Measurements from ENCODE around the gene BORCS5. TPM values are rescaled to one million over a fixed set of nuclear protein-coding genes. Genes with fewer than 3 reads are reported as not detected.

Gene BORCS5
- polyA plus RNA-seq, 4 donors = 2.2 to 7.5 (median 5.5) TPM

DNA sequence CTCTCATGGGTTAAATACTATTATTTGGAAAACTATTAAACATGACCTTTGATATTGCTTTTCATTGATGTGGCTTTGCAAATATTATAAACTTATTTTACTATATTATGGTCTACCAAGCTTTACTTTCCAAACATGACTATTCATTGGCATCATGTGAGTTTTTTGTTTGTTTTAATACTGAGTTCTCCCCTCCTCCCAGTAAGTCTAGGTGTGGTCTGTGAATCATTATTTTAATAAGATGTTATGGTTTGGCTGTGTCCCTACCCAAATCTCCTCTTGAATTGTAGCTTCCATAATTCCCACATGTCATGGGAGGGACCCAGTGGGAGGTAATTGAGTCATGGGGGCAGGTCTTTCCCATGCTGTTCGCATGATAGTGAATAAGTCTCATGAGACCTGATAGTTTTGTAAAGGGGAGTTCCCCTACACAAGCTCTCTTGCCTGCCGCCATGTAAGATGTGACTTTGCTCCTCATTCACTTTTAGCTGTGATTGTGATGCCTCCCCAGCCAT lies 80.0 kb downstream of the BORCS5 start:
- FAIRE-seq (no peak), DNase-seq (no peak)
- no peak overlapping the region for H3K4me3 ChIP-seq (ENCODE audit: low read depth in 1 of 3, low read length in 3 of 3)
- H3K9me3 ChIP-seq (ENCODE audit: control insufficient read depth in 2 of 2, insufficient read depth in 1 of 2, low read depth in 1 of 2, low read length in 1 of 2) = no peaks in the 10 kb centered on the region
- H3K36me3 ChIP-seq (ENCODE audit: control insufficient read depth in 3 of 3, insufficient read depth in 2 of 3, low read depth in 1 of 3, low read length in 3 of 3) = peaks cover 0 to 5% (median 0%) of the 10 kb centered on the region in 3 donors
- H3K27ac ChIP-seq (ENCODE audit: low read depth in 1 of 3, low read length in 2 of 3) = no peak overlapping the region
- H3K27me3 ChIP-seq (ENCODE audit: control insufficient read depth in 3 of 3, insufficient read depth in 3 of 3, low read length in 3 of 3) = no peaks in the 10 kb centered on the region
- H3K4me1 ChIP-seq (ENCODE audit: control insufficient read depth in 3 of 3, insufficient read depth in 2 of 3, low read depth in 1 of 3, low read length in 2 of 3) = peaks cover 0 to 7% (median 5%) of the 10 kb centered on the region in 3 donors
- WGBS, 3 donors = 94 to 98% (median 97%) methylated on average over 2 of the region's 2 CpGs

DNA sequence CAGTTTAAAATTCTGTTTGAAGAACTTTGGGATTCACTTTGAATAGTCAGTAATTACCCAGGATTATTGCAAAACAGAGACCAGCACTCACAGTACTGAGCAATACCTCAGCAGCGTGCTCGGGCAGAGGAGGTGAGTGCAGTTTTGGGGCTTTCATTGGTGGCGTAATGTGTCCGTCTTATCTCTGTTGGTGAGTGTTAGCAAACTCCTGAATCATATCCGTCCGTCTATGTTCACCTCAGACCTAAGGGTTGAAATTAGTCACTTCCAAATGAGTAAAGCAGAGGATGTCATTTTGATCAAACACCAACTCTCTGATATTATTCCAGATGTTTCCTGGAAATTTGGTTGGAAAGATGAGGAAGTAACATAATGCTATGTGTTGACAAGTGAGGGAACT lies 82.8 kb downstream of the BORCS5 start:
- no peaks in the 10 kb centered on the region for H3K27me3 ChIP-seq (ENCODE audit: control insufficient read depth in 3 of 3, insufficient read depth in 3 of 3, low read length in 3 of 3)
- H3K36me3 ChIP-seq (ENCODE audit: control insufficient read depth in 3 of 3, insufficient read depth in 2 of 3, low read depth in 1 of 3, low read length in 3 of 3) = peaks cover 0 to 5% (median 0%) of the 10 kb centered on the region in 3 donors
- 77 to 85% (median 78%) methylated on average over 6 of the region's 6 CpGs for WGBS, 3 donors
- H3K9me3 ChIP-seq (ENCODE audit: control insufficient read depth in 2 of 2, insufficient read depth in 1 of 2, low read depth in 1 of 2, low read length in 1 of 2) = no peaks in the 10 kb centered on the region
- no peak overlapping the region for H3K4me3 ChIP-seq (ENCODE audit: low read depth in 1 of 3, low read length in 3 of 3)
- FAIRE-seq (no peak), DNase-seq (no peak)
- peaks cover 0 to 16% (median 3%) of the 10 kb centered on the region in 3 donors for H3K4me1 ChIP-seq (ENCODE audit: control insufficient read depth in 3 of 3, insufficient read depth in 2 of 3, low read depth in 1 of 3, low read length in 2 of 3)
- H3K27ac ChIP-seq (ENCODE audit: low read depth in 1 of 3, low read length in 2 of 3) = peak overlapping the region in 1 of 3 donors; percentile 72

DNA sequence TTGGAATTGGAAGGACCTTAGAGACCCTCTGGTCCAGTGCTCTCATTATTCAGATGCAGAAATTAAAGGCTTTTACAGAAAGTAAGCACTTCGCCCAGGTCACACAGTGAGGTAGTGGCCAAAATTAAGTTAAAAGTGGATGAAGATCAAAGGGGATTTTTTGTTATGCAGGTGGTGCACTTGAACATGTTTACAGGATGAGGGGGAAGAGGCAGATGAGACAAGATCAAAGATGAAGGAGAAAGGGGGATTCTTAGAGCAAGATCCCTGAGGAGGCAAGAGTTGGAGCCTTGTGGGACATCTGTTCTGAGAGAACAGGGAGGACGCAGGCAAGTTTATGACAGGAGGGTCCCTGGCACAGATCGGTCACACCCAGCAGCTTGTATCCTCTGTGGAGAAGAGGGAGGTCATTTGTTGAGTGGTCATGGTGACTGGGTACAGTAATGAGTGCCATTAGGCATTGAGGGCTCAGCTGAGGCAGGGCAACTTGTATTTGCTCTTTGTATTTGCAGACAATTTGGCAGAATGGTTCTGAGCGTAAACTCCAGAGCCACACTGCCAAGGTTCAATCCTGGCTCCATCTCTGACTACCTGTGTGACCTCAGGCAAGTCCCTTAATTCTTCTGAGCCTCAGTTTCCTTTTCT lies 84.0 kb downstream of the BORCS5 start:
- FAIRE-seq (no peak), DNase-seq (no peak)
- Histone ChIP-seq H3K36me3 (ENCODE audit: control insufficient read depth in 3 of 3, insufficient read depth in 2 of 3, low read depth in 1 of 3, low read length in 3 of 3) (peaks cover 0 to 5% (median 0%) of the 10 kb centered on the region in 3 donors), H3K9me3 (ENCODE audit: control insufficient read depth in 2 of 2, insufficient read depth in 1 of 2, low read depth in 1 of 2, low read length in 1 of 2) (no peaks in the 10 kb centered on the region), H3K27ac (ENCODE audit: low read depth in 1 of 3, low read length in 2 of 3) (peak overlapping the region in 2 of 3 donors; percentile 15 to 67), H3K4me1 (ENCODE audit: control insufficient read depth in 3 of 3, insufficient read depth in 2 of 3, low read depth in 1 of 3, low read length in 2 of 3) (peaks cover 0 to 18% (median 3%) of the 10 kb centered on the region in 3 donors), H3K4me3 (ENCODE audit: low read depth in 1 of 3, low read length in 3 of 3) (no peak overlapping the region), H3K27me3 (ENCODE audit: control insufficient read depth in 3 of 3, insufficient read depth in 3 of 3, low read length in 3 of 3) (no peaks in the 10 kb centered on the region)
- WGBS, 3 donors = 87 to 94% (median 94%) methylated on average over 4 of the region's 4 CpGs

DNA sequence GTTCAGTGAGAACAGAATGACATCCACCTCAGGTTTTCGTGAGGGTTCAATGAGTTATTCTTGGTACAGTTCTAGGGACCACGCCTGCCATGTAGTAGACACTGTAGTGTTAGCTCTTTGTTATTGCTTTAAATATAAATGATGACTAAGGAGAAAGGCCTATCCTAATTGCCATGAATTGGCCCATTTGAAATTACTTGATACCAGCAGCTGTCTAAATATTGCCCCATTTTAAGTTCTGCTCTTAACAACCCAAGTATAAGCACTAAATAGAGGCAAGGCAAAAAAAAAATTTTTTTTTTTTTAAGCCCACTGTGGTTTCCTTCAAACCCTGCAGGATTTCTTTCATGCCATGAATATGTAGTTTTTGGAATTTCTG lies 84.5 kb downstream of the BORCS5 start:
- Histone ChIP-seq H3K27ac (ENCODE audit: low read depth in 1 of 3, low read length in 2 of 3) (peak overlapping the region in 2 of 3 donors; percentile 38 to 93), H3K36me3 (ENCODE audit: control insufficient read depth in 3 of 3, insufficient read depth in 2 of 3, low read depth in 1 of 3, low read length in 3 of 3) (peaks cover 0 to 5% (median 0%) of the 10 kb centered on the region in 3 donors), H3K9me3 (ENCODE audit: control insufficient read depth in 2 of 2, insufficient read depth in 1 of 2, low read depth in 1 of 2, low read length in 1 of 2) (no peaks in the 10 kb centered on the region), H3K4me1 (ENCODE audit: control insufficient read depth in 3 of 3, insufficient read depth in 2 of 3, low read depth in 1 of 3, low read length in 2 of 3) (peaks cover 0 to 18% (median 3%) of the 10 kb centered on the region in 3 donors), H3K4me3 (ENCODE audit: low read depth in 1 of 3, low read length in 3 of 3) (no peak overlapping the region), H3K27me3 (ENCODE audit: control insufficient read depth in 3 of 3, insufficient read depth in 3 of 3, low read length in 3 of 3) (no peaks in the 10 kb centered on the region)
- no peak for DNase-seq
- 93 to 98% (median 95%) methylated on average over 2 of the region's 2 CpGs for WGBS, 3 donors
- FAIRE-seq = no peak

DNA sequence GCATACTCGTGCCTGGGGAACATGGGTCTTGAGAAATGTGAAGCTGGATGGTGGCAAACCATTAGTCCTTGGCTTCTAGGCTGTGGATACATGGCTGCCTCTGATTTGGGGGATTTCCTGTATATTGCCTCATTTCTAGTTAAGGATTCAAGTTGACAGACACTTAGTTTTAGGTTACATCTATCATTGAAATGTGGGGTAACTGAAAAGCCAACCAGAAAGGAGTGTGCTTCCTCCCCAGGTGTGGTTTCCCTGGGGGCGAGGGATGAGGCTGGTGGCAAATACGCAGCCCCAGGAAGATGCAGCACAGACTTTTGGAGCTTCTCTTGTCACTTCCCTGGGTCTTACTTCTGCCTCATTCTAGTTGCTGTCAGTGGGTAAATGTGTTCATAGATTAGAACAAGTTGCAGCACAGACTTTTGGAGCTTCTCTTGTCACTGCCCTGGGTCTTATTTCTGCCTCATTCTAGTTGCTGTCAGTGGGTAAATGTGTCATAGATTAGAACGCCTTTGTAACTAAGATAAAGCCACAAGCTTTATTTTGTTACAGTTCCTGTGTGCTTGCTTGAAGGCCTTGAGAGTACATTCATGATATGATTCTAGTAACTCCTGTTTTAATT lies 85.1 kb downstream of the BORCS5 start:
- peak in 1 of 2 donors; percentile 47 for DNase-seq
- H3K27me3 ChIP-seq (ENCODE audit: control insufficient read depth in 3 of 3, insufficient read depth in 3 of 3, low read length in 3 of 3) = no peaks in the 10 kb centered on the region
- H3K4me3 ChIP-seq (ENCODE audit: low read depth in 1 of 3, low read length in 3 of 3) = no peak overlapping the region
- 66 to 75% (median 71%) methylated on average over 4 of the region's 4 CpGs for WGBS, 3 donors
- H3K27ac ChIP-seq (ENCODE audit: low read depth in 1 of 3, low read length in 2 of 3) = peak overlapping the region; percentile 22 to 93 (median 38)
- no peak for FAIRE-seq
- peaks cover 0 to 5% (median 0%) of the 10 kb centered on the region in 3 donors for H3K36me3 ChIP-seq (ENCODE audit: control insufficient read depth in 3 of 3, insufficient read depth in 2 of 3, low read depth in 1 of 3, low read length in 3 of 3)
- H3K4me1 ChIP-seq (ENCODE audit: control insufficient read depth in 3 of 3, insufficient read depth in 2 of 3, low read depth in 1 of 3, low read length in 2 of 3) = peaks cover 0 to 18% (median 3%) of the 10 kb centered on the region in 3 donors
- H3K9me3 ChIP-seq (ENCODE audit: control insufficient read depth in 2 of 2, insufficient read depth in 1 of 2, low read depth in 1 of 2, low read length in 1 of 2) = no peaks in the 10 kb centered on the region

DNA sequence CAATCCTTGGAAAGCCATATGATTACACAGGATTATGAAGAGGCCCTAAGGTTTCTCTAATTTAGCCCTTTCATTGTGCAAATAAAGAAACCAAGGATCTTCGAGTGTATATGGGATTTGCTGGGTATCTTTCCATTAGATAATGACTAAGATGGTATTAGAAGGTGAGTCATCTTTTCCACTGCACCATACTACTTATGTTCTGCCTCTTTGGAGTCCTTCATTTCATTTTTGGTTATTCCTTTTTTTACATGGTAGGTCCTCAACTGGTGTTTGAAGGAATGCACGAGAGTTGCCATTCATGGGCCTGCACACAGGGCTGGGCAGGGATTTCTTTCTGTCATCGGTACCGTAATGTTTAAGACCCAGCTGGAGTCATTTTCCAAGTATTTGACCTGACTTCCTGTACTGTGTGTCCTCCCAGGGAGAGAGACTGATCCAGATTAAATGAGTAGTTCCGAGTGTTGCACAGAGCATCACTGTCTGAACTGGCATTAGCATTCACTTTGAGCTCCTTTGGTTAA lies 85.7 kb downstream of the BORCS5 start:
- 67 to 84% (median 79%) methylated on average over 5 of the region's 5 CpGs for WGBS, 3 donors
- no peak for FAIRE-seq
- Histone ChIP-seq H3K27ac (ENCODE audit: low read depth in 1 of 3, low read length in 2 of 3) (peak overlapping the region in 2 of 3 donors; percentile 38 to 93), H3K4me1 (ENCODE audit: control insufficient read depth in 3 of 3, insufficient read depth in 2 of 3, low read depth in 1 of 3, low read length in 2 of 3) (peaks cover 0 to 18% (median 9%) of the 10 kb centered on the region in 3 donors), H3K36me3 (ENCODE audit: control insufficient read depth in 3 of 3, insufficient read depth in 2 of 3, low read depth in 1 of 3, low read length in 3 of 3) (peaks cover 0 to 4% (median 0%) of the 10 kb centered on the region in 3 donors), H3K27me3 (ENCODE audit: control insufficient read depth in 3 of 3, insufficient read depth in 3 of 3, low read length in 3 of 3) (no peaks in the 10 kb centered on the region), H3K4me3 (ENCODE audit: low read depth in 1 of 3, low read length in 3 of 3) (no peak overlapping the region), H3K9me3 (ENCODE audit: control insufficient read depth in 2 of 2, insufficient read depth in 1 of 2, low read depth in 1 of 2, low read length in 1 of 2) (no peaks in the 10 kb centered on the region)
- DNase-seq = no peak

DNA sequence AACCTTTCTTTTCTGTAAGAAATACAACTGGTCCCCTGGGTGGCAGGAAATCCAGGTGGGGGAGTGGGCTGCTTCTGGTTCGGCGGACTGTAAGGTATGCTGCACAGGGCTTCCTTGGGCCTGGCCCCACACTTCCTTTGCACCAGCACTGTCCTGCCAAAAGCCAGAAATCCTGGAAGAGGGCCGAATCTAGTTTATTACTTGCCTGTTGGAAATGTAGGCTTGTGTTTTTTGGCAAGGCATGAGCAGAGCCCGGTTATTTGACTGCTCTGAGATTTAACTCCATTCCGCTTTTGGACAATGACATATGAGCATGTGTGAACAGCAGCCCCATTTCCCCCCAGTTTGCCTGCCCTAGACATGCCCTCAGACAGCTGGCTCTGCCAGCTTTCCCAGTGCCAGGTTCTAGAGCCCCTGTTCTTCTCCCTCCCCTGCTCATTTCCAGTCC lies 86.6 kb downstream of the BORCS5 start:
- H3K9me3 ChIP-seq (ENCODE audit: control insufficient read depth in 2 of 2, insufficient read depth in 1 of 2, low read depth in 1 of 2, low read length in 1 of 2) = no peaks in the 10 kb centered on the region
- H3K4me1 ChIP-seq (ENCODE audit: control insufficient read depth in 3 of 3, insufficient read depth in 2 of 3, low read depth in 1 of 3, low read length in 2 of 3) = peaks cover 0 to 18% (median 12%) of the 10 kb centered on the region in 3 donors
- FAIRE-seq (no peak), DNase-seq (no peak)
- peak overlapping the region in 2 of 3 donors; percentile 13 to 93 for H3K27ac ChIP-seq (ENCODE audit: low read depth in 1 of 3, low read length in 2 of 3)
- peaks cover 0 to 2% (median 0%) of the 10 kb centered on the region in 3 donors for H3K36me3 ChIP-seq (ENCODE audit: control insufficient read depth in 3 of 3, insufficient read depth in 2 of 3, low read depth in 1 of 3, low read length in 3 of 3)
- WGBS, 3 donors = 65 to 93% (median 84%) methylated on average over 5 of the region's 5 CpGs
- H3K27me3 ChIP-seq (ENCODE audit: control insufficient read depth in 3 of 3, insufficient read depth in 3 of 3, low read length in 3 of 3) = no peaks in the 10 kb centered on the region
- H3K4me3 ChIP-seq (ENCODE audit: low read depth in 1 of 3, low read length in 3 of 3) = no peak overlapping the region

DNA sequence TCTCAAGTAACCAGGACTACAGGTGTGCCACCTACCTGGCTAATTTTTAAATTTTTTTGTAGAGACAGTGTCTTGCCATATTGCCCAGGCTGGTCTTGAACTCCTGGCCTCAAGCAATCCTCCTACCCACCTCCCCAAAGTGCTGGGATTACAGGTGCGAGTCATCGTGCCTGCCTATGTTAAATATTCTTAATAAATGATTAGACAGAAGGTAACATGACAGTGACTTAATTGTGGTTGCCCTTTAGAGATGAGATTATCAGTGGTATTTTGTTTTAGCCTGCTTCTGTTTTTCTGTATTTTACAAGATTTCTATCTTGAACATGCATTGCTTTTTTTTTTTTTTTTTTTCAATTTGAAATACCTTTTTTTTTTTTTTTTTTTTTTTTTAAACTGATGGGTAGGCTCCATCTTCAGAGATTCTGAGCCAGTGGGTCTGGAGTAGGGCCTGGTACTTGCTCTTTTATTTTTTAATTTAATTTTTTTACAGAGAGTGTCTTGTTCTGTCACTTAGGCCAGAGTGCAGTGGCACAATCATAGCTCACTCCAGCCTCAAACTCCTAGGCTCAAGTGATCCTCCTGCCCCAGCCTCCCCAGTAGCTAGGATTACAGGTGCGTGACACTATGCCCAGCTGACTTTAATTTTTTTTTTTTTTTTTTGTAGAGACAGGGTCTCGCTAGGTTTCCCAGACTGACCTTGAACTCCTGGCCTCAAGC lies 88.4 kb downstream of the BORCS5 start:
- DNase-seq (no peak), FAIRE-seq (no peak)
- H3K36me3 ChIP-seq (ENCODE audit: control insufficient read depth in 3 of 3, insufficient read depth in 2 of 3, low read depth in 1 of 3, low read length in 3 of 3) = peaks cover 0 to 2% (median 0%) of the 10 kb centered on the region in 3 donors
- no peaks in the 10 kb centered on the region for H3K9me3 ChIP-seq (ENCODE audit: control insufficient read depth in 2 of 2, insufficient read depth in 1 of 2, low read depth in 1 of 2, low read length in 1 of 2)
- WGBS, 3 donors = 89 to 97% (median 90%) methylated on average over 4 of the region's 4 CpGs
- no peak overlapping the region for H3K4me3 ChIP-seq (ENCODE audit: low read depth in 1 of 3, low read length in 3 of 3)
- H3K27ac ChIP-seq (ENCODE audit: low read depth in 1 of 3, low read length in 2 of 3) = peak overlapping the region in 1 of 3 donors; percentile 24
- H3K4me1 ChIP-seq (ENCODE audit: control insufficient read depth in 3 of 3, insufficient read depth in 2 of 3, low read depth in 1 of 3, low read length in 2 of 3) = peaks cover 2 to 26% (median 15%) of the 10 kb centered on the region in 3 donors
- H3K27me3 ChIP-seq (ENCODE audit: control insufficient read depth in 3 of 3, insufficient read depth in 3 of 3, low read length in 3 of 3) = no peaks in the 10 kb centered on the region

Data from small intestine (tissue), 7 donors.